Measurements from ENCODE around the gene AMIGO1. TPM values are rescaled to one million over a fixed set of nuclear protein-coding genes. Genes with fewer than 3 reads are reported as not detected.
A peak's percentile ranks its signal among the peaks of the same experiment; 100 is the strongest.

Gene AMIGO1, protein sequence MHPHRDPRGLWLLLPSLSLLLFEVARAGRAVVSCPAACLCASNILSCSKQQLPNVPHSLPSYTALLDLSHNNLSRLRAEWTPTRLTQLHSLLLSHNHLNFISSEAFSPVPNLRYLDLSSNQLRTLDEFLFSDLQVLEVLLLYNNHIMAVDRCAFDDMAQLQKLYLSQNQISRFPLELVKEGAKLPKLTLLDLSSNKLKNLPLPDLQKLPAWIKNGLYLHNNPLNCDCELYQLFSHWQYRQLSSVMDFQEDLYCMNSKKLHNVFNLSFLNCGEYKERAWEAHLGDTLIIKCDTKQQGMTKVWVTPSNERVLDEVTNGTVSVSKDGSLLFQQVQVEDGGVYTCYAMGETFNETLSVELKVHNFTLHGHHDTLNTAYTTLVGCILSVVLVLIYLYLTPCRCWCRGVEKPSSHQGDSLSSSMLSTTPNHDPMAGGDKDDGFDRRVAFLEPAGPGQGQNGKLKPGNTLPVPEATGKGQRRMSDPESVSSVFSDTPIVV
- total RNA-seq (2014; rRNA removed; shearing (Covaris generic); ENCODE audit: low replicate concordance): 0.37 and 1.1 TPM in 2 replicates

DNA sequence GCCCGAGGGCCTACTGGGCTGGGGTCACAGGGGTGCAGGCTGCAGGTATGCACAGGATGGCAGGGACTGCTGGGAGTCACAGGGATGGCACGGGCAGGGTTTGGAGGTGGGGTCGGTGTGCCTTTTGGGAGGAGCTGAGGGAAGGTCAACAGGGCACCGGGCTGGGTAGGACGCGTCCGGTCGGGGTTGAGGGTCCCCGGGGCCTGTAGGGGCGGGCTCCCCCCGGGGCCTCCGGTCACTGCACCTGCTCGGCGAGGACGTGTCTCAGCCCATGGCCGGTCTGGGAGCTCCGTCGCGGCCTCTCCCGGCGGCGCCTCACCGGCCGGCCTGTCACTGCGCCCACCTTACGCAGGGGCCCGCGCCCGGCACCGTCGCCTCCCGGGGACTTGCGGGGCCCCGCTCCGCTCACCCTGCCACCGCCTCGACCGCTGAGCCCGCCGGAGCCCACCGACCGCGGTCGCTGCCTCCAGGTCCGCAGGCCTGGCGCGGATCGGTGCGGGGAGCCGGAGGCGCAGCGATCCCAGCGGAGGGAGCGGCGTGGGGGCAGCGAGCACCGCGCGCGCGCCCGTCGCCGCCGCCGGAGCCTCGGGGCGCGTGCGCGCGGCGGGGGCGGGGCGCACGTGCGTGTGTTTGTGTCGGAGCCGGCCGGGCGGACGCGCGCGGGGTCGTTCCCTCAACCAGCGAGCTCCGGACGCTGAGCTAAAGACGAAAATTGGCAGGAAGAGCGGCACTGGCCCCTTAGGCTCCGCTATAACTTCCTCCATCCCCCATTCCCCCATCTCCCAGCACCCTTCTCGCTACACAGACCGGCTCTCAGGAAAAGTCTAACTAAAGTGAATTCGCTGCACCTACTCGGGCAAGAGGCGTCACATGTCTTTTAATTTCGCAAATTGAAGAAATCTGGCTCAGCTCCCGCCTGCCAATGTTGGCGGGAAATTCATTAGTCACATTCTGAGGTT lies at the start of gene AMIGO1:
AMIGO1 (minus strand) TSS at position 552 of the 959 bp plus-strand sequence. CDS start 815 bp downstream, outside the sequence.
- Histone ChIP-seq H3K9me2 (replicated peaks; ENCODE audit: insufficient read depth, low read length) (no peaks in the 10 kb centered on the region), H3K4me3 (ENCODE audit: low read length) (peak within 1 kb of the TSS; percentile 65), H3K79me2 (ENCODE audit: low read length) (no peaks in the 10 kb centered on the region), H3K9ac (ENCODE audit: low read length) (peak within 1 kb of the TSS; percentile 60), H3K36me3 (ENCODE audit: insufficient read depth, low read length) (no peaks in the 10 kb centered on the region), H3K27ac (ENCODE audit: low read length) (no peak within 1 kb of the TSS), H4K20me1 (ENCODE audit: insufficient read depth, low read depth, low read length) (no peaks in the 10 kb centered on the region), H3K27me3 (ENCODE audit: low read length) (no peaks in the 10 kb centered on the region), H3K4me1 (ENCODE audit: low read length) (peaks cover 9% of the 10 kb centered on the region), H2AFZ (ENCODE audit: low read length) (peak within 1 kb of the TSS; percentile 91), H3K9me3 (ENCODE audit: low read length) (no peaks in the 10 kb centered on the region), H3K4me2 (ENCODE audit: low read depth, low read length, poor library complexity, severe bottlenecking) (peak within 1 kb of the TSS; percentile 82)
- DNase-seq: peak; percentile 75

DNA sequence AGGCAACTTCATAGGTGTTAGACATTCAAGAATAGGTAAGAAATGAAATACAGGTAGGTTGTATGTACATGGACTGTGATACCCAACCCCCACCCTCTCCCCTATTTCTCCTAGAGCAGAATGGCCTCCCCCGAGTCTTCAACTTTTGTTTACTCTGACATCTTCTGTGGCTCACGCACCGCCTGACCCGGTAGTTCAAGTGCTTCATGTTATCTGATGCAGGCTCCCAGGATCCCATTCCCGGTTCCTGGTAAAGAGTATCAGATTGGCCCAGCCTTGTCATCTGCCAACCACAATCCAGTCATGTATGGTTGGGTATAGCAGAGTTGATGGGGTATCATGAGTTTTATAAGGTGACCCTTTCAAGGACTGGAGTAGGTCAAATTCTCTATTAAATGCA lies 48.0 kb upstream of the AMIGO1 start:
- no peak for DNase-seq
- Histone ChIP-seq H2AFZ (ENCODE audit: low read length) (no peak overlapping the region), H3K36me3 (ENCODE audit: insufficient read depth, low read length) (peaks cover 7% of the 10 kb centered on the region; the same call in 1 of the 2 replicates), H4K20me1 (ENCODE audit: insufficient read depth, low read depth, low read length) (peaks cover 24% of the 10 kb centered on the region), H3K4me3 (ENCODE audit: low read length) (no peak overlapping the region), H3K79me2 (ENCODE audit: low read length) (peaks cover 100% of the 10 kb centered on the region), H3K27me3 (ENCODE audit: low read length) (no peaks in the 10 kb centered on the region), H3K4me2 (ENCODE audit: low read depth, low read length, poor library complexity, severe bottlenecking) (no peak overlapping the region), H3K9me2 (replicated peaks; ENCODE audit: insufficient read depth, low read length) (no peaks in the 10 kb centered on the region), H3K27ac (ENCODE audit: low read length) (no peak overlapping the region), H3K9ac (ENCODE audit: low read length) (no peak overlapping the region), H3K9me3 (ENCODE audit: low read length) (no peaks in the 10 kb centered on the region), H3K4me1 (ENCODE audit: low read length) (peaks cover 51% of the 10 kb centered on the region)

DNA sequence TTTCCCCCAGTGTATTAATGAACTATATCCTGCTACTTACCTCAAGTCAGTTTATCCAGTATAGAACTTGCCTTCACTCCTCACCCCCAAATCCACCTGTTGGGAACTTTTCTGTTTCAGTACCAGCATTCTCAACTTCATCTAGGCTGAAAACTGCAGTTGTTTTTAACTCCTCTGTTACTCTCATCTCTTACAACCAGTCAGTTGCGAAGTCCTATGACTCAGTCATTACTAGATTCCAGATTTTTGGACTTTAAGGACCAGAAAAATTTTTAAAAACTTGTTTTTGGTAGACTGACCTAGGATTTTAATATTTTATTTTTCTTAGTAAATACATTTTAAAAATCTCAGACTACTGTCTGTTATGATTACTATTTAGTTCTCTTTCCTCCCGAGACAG lies 47.0 kb upstream of the AMIGO1 start:
- H3K79me2 ChIP-seq (ENCODE audit: low read length): peaks cover 100% of the 10 kb centered on the region
- H3K9me2 ChIP-seq (replicated peaks; ENCODE audit: insufficient read depth, low read length): no peaks in the 10 kb centered on the region
- no peak for DNase-seq
- H3K27me3 ChIP-seq (ENCODE audit: low read length): no peaks in the 10 kb centered on the region
- no peaks in the 10 kb centered on the region for H3K9me3 ChIP-seq (ENCODE audit: low read length)
- H3K4me3 ChIP-seq (ENCODE audit: low read length): no peak overlapping the region
- no peak overlapping the region for H3K4me2 ChIP-seq (ENCODE audit: low read depth, low read length, poor library complexity, severe bottlenecking)
- H2AFZ ChIP-seq (ENCODE audit: low read length): no peak overlapping the region
- peaks cover 47% of the 10 kb centered on the region for H3K4me1 ChIP-seq (ENCODE audit: low read length)
- H3K9ac ChIP-seq (ENCODE audit: low read length): no peak overlapping the region
- H3K36me3 ChIP-seq (ENCODE audit: insufficient read depth, low read length): peaks cover 7% of the 10 kb centered on the region; the same call in 1 of the 2 replicates
- H3K27ac ChIP-seq (ENCODE audit: low read length): no peak overlapping the region
- peaks cover 20% of the 10 kb centered on the region for H4K20me1 ChIP-seq (ENCODE audit: insufficient read depth, low read depth, low read length)

DNA sequence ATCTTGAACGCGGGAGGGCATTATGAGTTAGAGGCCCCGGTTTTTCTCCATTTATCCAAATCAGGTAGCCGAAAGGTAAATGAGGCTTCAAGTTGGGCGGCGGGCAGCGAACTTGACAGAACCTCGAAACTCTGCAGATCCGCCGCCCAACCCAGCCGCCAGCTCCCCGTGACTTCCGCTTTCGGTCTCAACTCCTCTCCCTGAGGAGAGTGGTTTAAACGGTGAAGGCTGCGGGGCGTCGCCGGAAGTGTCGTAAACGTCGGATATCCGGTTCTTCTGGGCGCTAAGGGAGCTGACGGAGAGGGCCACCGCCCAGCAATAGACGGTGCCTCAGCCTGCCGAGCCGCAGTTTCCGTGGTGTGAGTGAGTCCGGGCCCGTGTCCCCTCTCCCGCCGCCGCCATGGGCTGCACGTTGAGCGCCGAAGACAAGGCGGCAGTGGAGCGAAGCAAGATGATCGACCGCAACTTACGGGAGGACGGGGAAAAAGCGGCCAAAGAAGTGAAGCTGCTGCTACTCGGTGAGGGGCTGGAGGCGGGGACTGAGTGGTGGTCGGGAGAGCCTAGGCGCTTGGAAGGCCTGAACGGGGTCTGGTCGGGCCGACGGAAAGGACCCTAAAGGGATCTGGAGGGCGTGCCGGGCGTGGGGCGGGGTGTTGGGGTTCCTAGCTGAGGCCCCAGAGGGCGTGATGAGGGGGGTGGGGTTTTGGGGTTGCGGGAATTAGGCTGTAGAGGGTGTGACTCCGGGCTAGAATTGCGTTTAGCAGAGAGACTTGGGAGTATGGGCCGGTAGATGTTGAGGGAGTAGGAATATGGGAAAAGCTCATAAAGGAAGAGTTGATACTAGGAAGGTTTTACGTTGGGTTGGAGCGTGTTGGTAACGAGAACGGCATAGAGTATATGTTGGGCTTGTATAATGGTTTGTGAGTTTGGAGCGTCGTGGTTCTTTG lies 39.1 kb upstream of the AMIGO1 start, which contains the start of gene GNAI3:
GNAI3 (plus strand) TSS at position 295 of the 947 bp plus-strand sequence; CDS start at position 401, 106 bp downstream.
- Histone ChIP-seq H4K20me1 (ENCODE audit: insufficient read depth, low read depth, low read length) (peaks cover 22% of the 10 kb centered on the region), H3K9me2 (replicated peaks; ENCODE audit: insufficient read depth, low read length) (no peaks in the 10 kb centered on the region), H3K4me1 (ENCODE audit: low read length) (peaks cover 45% of the 10 kb centered on the region), H3K27ac (ENCODE audit: low read length) (peak within 1 kb of the TSS; percentile 93), H3K4me3 (ENCODE audit: low read length) (peak within 1 kb of the TSS; percentile 99), H3K27me3 (ENCODE audit: low read length) (no peaks in the 10 kb centered on the region), H3K36me3 (ENCODE audit: insufficient read depth, low read length) (peaks cover 5% of the 10 kb centered on the region; the same call in 1 of the 2 replicates), H3K4me2 (ENCODE audit: low read depth, low read length, poor library complexity, severe bottlenecking) (peak within 1 kb of the TSS; percentile 71), H3K79me2 (ENCODE audit: low read length) (peaks cover 52% of the 10 kb centered on the region), H2AFZ (ENCODE audit: low read length) (peak within 1 kb of the TSS; percentile 79; the same call in 1 of the 2 replicates), H3K9me3 (ENCODE audit: low read length) (no peaks in the 10 kb centered on the region), H3K9ac (ENCODE audit: low read length) (peak within 1 kb of the TSS; percentile 99)
- peak; percentile 99 for DNase-seq

DNA sequence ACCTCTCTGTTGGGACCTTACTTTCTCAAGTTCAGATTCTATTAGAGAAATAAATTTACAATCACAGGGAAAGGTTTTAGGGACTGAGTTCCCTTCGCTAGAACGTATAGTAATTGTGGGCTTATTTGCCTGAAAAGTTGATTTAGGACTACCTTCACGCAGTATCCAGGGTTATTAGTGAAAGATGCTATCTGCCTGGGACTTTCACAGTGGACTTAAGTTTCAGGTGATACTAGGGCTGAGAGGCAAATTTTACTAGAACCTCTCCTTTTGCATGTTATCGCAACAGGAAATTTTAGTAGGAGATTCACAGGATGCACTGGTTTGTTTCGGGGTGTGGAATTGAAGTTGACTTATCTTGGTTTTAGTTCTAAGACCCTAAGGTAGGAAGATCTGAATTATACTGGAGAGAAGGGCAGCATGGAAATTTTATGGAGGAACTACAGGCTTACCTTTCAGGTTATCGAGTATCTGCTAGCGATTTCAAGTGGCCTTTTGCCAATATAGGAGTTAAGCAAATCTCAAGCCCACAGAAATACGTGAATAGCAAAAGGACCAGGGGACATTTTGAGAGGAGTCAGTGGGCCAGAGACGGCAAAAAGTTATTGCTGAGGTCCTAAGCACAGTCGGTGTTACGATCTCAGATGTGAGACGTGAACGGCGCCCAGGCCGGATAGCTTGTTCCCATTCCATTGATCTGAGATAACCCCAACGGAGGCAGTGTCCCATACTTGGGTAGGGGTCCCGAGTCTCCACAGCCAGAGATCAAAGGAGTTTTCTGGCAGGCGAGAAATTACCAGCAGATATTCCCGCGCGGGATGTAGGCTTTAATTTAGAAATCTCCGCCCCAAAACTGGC lies 38.2 kb upstream of the AMIGO1 start:
- H3K79me2 ChIP-seq (ENCODE audit: low read length): peaks cover 43% of the 10 kb centered on the region
- peaks cover 5% of the 10 kb centered on the region; the same call in 1 of the 2 replicates for H3K36me3 ChIP-seq (ENCODE audit: insufficient read depth, low read length)
- H3K9me2 ChIP-seq (replicated peaks; ENCODE audit: insufficient read depth, low read length): no peaks in the 10 kb centered on the region
- peak overlapping the region; percentile 93 for H3K27ac ChIP-seq (ENCODE audit: low read length)
- peak; percentile 71 for DNase-seq
- peaks cover 22% of the 10 kb centered on the region for H4K20me1 ChIP-seq (ENCODE audit: insufficient read depth, low read depth, low read length)
- peaks cover 43% of the 10 kb centered on the region for H3K4me1 ChIP-seq (ENCODE audit: low read length)
- H3K4me2 ChIP-seq (ENCODE audit: low read depth, low read length, poor library complexity, severe bottlenecking): peak overlapping the region; percentile 71
- peak overlapping the region; percentile 99 for H3K4me3 ChIP-seq (ENCODE audit: low read length)
- H2AFZ ChIP-seq (ENCODE audit: low read length): peak overlapping the region; percentile 16; the same call in 1 of the 2 replicates
- H3K9me3 ChIP-seq (ENCODE audit: low read length): no peaks in the 10 kb centered on the region
- H3K27me3 ChIP-seq (ENCODE audit: low read length): no peaks in the 10 kb centered on the region
- peak overlapping the region; percentile 99 for H3K9ac ChIP-seq (ENCODE audit: low read length)

DNA sequence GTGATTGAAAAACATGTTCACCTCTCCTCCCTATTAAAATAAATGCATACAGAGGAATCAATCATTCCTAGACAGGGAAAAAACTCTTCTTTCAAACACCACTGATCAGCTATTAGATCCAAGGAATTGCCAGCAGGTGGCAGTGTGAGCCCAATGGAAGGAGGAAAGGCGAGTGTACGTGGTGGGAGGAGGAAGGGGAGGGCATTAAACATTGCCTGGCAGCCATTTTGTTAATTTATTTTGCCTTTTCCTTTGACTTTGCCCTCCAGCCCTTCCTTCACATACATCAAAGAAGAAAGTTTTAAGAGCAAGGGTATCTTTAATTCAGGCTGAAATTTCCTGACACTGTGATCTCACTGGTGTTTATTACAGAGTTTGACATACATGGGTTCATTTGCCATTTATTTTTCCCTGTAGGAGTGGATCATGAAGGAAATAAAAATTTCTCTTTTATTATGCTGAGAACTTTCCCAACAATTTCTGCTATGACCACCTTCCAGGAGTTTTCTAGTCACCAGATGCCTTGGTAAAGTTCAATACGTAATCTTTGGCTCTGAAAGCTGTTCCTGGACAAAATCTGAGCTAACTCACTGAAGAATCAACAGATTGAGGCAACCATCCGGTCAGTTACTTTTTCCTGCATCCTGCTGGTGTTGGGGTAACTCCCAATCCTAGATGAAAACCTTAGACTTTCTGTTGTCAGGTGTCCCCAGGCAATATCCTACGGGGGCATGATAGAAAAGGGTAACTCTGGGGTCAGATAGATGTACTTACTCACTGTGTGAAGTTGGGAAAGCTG lies 37.0 kb upstream of the AMIGO1 start:
- Histone ChIP-seq H3K27me3 (ENCODE audit: low read length) (no peaks in the 10 kb centered on the region), H3K9ac (ENCODE audit: low read length) (peak overlapping the region; percentile 99), H3K4me1 (ENCODE audit: low read length) (peaks cover 35% of the 10 kb centered on the region), H3K36me3 (ENCODE audit: insufficient read depth, low read length) (peaks cover 5% of the 10 kb centered on the region; the same call in 1 of the 2 replicates), H4K20me1 (ENCODE audit: insufficient read depth, low read depth, low read length) (peaks cover 22% of the 10 kb centered on the region), H3K27ac (ENCODE audit: low read length) (peak overlapping the region; percentile 93), H3K9me2 (replicated peaks; ENCODE audit: insufficient read depth, low read length) (no peaks in the 10 kb centered on the region), H3K9me3 (ENCODE audit: low read length) (no peaks in the 10 kb centered on the region), H3K4me2 (ENCODE audit: low read depth, low read length, poor library complexity, severe bottlenecking) (peak overlapping the region; percentile 71), H3K79me2 (ENCODE audit: low read length) (peaks cover 31% of the 10 kb centered on the region), H2AFZ (ENCODE audit: low read length) (peak overlapping the region; percentile 34), H3K4me3 (ENCODE audit: low read length) (peak overlapping the region; percentile 99)
- DNase-seq: peak; percentile 97

Measured in Karpas-422 (cell line).